Measurements from ENCODE around the gene LIN52.

LIN52 gene

DNA sequence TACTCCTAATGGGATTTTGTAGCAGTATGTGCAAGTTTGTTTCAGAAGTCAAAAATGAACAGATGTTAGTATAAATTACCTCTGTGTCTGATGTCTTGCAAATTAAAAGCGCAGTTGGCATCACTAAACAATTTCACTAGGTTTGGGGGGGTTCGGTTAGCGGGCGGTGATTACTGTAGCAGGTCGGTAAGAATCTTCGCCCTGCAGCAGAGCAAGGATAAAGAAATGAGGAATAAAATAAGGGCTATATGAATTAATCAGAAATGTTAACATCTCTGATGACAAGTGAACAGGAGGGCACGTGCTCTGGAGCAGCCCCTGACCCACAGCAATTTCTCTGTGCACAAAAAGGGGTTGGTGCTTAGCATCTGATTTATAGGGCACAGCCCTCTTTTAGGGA is 110.9 kb downstream of the LIN52 start:
- DNase-seq, result no peak

DNA sequence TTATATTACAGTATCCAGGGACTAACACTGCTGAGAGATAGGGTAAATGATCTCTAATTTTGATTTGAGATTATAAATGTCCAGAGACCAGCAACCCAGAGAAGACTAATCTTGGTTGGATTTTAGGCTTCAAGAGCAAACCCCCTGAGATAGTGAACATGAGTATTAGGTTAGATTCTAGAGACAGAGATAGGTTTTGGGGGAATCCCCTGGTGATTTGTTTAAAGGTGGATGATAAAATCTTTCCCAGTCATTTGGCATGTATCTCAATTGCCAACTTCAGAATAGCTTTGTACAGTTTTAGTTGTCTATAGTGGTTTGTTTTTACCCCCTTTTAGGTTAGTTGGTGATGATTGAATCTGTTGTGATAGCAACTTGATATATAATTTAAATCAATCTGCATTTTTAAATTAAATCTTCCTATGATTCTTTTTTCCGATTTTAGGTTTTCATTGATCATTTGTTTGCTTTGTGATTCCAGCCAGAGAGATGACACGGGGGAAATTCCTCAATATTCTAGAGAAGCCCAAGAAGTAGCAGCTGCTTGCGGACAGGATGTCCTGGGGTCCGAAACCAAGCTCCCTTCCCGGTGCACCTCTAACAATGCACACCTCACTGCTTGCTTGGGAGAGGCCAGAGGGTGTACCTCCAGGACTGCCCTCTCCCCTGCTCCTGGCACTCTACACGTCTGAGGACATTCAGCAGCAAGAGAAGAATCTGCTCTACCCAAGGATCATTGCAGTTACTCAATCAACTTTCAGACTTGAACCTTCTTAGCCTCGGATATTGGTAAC is 113.9 kb downstream of the LIN52 start:
- DNase-seq, result no peak

DNA sequence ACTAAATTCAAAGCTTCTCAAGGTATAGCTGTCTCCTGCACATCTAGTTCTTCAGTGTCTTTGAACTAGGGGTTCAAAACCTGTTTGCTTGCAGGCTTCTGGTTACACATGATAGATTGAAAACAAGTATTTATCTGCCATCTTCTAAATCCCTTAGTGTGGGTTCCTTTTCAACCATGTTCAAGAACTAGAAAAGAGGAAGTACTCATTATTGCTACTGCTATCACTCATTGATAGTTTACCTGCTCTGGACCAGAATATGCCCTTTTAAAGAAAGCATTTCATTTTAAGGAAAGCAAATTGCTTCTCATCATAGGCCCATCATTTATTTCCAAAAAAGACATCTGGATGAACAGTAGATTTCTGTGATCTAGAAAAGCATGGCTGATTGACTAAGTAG is 117.4 kb downstream of the LIN52 start:
- DNase-seq, result no peak

DNA sequence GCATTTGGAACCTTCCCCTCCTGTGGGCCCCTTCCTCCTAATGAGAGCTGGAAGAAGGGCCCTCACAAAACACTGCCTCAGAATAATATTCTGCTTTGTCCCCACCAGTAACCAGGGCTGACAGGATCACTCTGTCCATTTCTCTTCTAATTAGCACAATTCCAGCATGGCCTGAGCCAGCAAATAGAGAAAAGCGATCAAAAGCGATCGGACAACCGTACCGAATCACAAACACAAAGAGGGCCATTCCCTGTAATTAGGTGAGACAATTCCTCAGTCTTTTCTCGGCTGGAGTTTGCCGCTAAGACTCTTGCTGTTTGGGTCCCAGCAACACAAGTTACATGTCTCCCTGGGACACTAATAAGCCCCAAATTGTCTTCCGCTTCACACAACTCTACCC is 118.9 kb downstream of the LIN52 start:
- DNase-seq, result no peak

DNA sequence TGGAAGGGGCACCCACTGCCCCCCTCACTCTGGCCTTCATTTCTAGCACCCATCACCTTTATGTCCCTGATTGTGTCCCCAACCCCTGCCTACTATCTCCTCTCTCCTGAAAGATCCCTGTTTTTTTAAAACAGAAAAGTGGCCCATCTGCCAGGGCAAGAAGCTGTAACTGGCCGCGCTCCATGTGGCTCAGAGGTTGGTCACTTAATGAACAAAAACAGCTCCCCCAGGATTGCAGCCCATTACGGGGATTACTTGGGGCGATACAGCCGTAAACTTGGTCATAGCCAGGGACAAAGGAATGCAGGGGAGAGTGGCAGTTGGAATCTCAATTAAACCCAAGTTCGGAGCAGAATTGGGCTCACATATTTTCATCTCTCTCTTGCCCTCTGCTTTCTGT is 119.7 kb downstream of the LIN52 start:
- DNase-seq, result no peak

DNA sequence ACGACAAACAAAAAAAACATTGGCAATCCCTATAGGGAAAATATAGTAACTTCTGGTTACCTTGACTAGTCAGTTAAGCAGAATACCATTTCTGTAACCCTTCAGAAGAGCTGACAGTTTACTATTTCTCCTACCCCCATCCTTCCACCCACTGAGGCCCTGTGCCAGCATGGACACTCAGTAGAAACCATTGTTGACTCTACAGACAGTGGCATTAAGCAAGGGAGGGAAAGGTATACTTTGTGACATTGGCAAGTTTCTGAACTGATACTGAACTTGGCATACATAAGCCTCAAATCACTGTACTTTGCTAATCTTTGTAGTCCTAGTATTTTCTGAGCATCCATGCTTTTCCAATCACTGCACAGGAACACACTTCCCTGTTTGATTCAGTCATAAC is 121.1 kb downstream of the LIN52 start:
- DNase-seq, result no peak

DNA sequence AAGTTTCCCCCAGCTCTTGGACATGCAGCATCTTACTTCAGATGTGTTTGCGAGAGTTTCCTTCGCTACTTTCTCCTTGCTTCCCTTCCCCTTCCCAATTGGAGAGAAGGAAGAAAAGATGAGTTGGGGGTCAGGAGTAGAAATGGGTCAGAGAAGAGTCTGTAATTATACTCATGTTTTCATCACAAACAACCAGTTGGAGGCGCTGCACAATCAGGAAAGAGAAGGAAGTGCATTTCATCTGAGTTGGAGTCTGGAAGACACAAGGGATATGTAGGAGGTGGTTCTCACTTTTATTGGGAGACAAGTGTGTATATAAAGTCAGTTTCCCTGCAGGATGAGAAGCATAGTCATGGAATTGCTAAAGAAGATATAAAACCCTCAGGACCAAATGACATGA is 123.2 kb downstream of the LIN52 start:
- no peak for DNase-seq

DNA sequence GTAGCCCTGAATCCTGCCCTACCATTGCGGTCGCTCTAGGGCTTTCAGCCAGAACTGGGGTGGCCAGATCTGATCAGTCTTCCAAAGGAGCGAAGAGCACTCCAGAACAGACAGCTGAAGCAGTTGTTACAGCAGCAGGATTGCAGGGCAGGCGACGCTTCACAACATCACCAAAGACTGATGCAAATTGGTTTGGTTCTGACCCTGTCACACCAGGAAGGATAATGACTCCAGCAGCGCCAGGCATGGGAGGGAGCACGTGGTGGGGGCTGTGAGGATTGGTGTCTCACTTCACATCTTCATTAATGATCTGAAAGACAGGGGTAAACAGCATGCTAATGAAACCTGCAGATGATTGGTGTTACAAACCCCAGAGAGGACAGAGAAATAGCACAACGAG is 123.9 kb downstream of the LIN52 start:
- no peak for DNase-seq

DNA sequence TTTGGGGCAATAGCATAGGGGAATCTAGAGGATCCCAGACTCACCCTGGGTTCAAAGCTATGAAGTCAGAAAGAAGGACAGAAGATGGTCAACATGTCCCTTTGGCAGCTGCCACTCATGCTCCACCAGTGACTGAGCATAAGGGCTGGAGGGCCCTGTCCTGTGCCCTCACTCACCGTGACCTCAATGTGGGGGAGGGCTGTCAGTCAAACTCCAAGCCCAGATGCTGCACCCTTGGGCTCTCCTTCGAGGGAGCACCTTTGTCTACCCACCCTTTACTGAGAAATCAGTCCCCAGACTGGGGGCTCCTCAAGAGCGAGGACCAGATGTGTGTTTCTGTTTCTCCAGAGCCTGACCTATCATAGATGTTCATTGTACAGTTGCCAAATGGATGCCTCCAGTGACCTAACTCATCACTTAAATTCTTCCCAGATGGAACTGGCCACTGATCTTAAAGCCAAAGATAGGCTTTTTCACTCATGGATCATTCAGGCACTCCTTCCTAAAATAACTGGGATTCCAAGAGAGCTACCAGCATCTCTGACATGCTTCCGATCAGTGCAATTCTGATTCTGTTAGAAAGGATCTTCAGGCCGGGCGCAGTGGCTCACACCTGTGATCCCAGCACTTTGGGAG is 127.3 kb downstream of the LIN52 start:
- DNase-seq, result no peak

DNA sequence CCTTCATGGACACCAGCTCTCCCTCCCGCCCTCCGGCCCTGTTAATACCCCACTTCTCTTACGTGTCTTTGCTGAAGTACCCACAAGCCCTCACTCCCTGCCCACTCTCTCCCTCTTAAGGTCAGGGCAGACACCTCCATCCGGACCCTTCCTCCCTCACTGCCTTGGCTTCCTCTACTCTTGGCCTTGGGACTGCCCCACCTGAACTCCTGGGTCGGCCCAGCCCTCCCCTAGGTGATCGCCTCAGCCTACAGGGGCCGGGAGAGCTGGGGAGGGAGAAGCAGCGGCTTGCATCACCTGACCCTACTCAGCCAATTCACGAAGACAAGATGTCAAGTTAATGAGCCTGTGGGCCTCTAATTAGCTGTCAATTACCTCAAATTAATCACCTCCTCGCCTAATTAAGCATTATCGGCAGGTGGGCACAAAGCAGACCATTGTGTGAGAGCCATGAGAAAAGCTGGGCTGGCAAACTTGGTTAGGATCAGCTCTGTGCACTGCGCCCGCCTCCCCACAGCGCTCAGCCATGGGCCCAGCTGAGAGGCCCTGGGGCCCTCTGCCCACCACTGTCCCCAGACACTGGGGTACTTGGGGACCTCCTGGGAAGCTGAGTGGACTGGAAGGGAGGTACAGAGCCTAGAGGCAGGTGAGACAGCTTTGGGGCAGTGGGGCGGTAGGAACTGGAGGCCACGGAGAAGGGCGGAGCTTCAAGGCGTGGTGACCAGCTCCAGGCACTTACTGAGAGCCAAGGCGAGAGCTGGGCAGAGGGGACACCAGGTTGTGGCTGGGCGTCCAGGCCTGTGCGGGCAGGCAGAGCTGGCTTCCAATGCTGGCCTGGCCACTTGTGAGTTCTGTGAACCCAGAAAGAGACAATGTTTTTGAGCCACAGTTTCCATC is 129.4 kb downstream of the LIN52 start:
- DNase-seq, result no peak

DNA sequence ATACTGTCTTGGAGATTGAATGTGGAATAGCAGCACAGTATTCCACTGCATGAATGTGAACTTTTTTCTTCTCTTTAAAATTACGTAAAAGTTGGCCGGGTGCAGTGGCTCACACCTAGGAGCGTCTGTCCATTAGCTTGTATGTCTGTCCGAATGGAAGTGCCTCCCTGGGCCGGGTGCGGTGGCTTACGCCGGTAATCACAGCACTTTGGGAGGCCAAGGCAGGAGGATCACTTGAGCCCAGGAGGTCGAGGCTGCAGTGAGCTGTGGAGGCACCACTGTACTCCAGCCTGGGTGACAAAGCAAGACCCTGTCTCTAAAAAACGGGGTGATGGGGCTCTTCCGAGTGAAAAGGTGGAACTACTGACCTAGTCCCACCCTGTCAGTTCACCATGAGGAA is 131.9 kb downstream of the LIN52 start:
- DNase-seq, result no peak

DNA sequence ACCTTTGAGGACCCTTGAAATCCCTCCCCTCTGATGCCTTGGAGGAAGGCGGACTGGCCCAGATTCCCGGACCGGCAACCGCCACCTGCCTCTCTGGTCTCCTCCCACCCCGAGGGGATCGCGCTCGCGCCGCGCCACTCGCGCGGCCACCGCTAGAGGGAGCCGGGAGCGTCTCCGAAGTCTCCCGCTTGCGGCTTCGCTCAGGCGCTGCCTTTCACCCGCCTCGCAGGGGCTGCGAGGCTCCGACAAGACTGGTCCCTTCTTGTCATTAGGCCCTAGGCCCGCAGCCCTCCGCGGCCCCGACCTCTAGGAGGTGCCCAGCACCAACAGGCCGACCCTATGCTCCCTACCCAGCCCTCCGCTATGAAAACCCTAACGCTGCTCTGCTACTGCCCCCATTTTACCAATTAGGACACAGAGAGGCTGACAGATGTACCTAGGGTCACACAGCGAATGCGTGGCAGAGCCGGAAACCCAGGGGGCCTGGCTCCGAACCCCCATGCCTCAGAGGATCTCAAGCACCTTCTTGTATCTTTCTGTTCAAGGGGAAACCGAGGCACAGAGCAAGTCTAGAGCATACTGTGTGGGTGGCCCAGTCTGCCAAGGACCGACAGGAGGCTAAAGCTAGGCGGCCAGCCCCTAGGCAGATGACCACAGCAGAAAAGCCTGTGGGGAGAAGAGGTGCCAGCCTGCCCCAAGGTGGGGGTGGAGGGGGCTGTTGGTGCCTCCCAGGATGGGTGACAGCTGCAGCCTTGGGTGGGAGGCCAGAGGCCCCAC is 133.1 kb downstream of the LIN52 start:
- peak; percentile 67 for DNase-seq

DNA sequence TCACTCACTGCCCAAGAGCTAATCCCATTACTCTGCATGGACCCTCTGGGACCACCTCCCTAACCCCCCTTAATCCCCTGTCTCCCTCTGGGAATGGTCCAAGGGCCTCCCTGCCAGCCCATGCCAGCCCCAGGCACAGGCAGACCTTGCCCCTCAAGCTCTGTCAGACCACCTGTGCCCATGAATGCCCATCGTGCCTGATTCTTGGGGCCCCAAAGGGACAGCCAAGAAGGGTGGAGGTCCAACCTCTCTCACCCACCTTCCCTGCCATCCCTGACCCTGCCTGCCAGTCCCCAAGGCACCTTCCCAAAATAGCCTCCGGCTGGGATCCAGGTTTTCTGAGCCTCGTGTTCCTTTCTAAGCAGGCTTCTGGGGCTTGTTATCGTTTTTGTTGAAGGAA is 133.7 kb downstream of the LIN52 start:
- no peak for DNase-seq

DNA sequence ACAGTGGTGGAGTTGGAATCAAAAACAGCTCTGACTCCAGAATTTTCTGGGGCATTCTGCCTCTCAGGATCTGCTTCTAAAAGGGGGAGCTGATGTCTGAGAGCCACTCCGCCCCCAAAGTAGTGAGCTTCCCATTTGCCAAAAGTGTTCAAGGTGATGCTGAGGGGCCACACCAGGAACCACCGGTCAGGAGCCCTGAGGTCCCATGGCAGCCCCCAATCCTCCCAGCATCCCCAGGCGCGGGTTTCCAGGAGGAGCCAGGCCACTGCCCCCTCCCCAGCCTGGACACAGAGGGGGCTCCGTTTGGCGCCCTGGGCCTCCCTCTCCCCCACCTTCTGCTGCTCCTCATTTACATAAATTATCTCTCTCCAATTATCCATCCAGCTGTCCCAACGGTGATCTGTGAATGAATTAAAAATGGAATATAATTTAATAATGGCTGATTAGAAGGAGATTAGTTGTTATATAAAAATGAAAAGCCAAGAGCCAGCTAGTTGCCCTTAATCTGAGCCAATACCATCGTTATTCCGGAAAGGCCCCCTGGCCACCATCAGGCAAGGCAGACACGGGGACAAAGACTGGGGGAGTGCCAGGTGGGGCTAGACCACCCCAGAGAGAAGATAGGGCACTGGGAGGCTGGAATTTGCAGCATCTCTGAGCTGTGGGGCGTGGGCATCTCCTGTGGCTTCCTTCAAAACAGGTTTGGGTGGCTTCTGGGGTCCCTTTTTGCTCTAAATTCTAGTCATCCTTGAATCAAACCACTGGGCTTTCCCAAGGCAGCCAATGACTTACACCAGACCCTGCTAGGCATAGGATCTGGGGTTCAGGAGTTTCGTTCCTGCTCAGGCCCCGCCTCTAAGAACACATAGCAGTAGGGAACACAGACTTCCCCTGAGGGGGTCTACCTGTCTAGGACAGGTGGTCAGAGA is 134.8 kb downstream of the LIN52 start:
- no peak for DNase-seq

DNA sequence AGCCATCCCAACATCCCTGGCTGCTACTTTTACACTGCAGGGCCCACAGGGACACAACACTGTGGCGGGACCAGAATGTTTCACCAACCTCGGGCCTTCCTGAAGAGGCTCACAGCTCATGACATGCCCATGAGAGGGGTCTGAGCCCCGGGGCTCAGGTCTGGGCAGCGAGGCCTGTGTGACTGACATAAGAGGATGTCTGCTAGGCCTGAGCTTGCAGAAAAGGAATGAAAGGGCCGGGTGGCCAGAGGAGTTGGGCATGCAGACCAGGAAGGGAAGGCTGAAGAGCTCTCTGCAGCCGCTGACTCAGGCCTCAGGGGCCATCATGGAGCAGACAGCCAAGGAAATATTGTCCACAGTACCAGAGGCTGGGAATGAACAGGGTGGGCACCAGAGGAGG is 136.2 kb downstream of the LIN52 start:
- DNase-seq, result no peak

DNA sequence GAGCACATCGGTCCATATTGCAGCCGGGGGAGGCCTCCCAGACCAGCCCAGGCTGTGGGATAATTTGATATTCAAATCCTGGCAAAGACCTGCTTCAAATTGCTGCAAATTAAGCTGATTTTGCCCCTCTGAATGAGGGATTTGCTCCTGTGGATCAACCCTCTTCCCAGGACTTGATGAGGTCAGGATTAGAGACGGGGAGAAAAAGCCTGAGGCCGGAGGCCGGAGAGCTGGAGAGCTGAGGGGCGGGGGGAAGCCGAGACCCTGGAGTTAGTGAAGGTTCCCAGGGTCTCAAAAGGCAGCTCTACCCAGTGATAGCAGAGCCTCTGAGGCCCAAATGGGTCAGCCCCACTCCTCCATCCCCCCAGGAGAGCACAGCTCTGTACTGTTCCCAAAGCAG is 137.0 kb downstream of the LIN52 start:
- DNase-seq, result no peak

DNA sequence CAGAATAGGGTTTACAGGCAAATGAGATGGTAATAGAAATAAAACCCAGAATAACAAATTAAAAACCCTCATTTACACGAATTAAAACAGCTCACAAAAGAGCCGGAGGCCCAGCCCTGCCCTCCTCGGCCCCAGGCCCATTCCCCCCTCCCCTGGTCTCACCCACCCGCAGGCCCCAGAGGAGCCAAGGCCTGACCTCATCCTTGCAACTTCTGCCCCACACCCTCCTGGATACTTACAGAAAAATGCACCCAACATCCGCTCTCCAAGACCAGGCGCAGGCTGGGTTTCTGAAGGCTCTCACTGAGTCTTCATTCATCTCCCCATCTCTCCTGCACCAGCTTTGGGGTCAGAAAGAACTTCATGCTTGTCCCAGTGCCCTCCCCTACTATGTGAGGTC is 138.3 kb downstream of the LIN52 start:
- DNase-seq, result no peak

DNA sequence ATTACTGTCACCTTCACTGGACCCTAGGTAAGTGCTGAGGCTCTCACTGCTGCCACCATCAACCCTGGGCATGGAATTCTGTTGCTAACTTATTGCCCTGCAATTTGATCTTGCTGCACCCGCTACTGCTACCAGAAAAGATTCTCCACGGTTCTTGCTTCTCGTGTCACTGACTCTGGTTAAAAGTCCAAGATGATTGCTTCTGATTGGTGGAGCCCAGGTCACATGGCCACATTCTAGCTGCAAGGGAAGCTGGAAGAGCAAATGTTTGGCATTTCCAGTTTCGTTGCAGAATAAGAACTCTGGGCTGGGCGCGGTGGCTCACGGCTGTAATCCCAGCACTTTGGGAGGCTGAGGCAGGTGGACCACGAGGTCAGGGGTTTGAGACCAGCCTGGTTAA is 147.0 kb downstream of the LIN52 start:
- DNase-seq, result no peak

DNA sequence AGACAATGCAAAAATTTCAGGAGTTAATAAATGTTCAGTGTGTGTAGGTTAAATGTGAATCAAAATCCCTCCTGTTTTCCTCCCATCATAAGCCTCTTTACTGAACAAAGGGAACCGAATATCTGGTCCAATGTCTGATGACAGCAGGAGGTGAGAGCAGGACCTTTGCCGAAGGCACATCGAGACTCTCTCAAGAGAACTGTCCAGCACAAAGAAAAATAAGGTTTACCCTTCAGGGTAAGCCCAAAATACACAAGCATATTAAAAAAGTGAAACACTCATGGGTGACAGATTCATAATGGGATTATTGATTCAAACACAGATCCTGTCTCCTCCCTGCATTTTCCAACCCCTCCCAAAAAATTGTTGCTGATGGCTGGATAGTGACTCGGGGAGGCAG is 150.3 kb downstream of the LIN52 start:
- DNase-seq, result no peak

DNA sequence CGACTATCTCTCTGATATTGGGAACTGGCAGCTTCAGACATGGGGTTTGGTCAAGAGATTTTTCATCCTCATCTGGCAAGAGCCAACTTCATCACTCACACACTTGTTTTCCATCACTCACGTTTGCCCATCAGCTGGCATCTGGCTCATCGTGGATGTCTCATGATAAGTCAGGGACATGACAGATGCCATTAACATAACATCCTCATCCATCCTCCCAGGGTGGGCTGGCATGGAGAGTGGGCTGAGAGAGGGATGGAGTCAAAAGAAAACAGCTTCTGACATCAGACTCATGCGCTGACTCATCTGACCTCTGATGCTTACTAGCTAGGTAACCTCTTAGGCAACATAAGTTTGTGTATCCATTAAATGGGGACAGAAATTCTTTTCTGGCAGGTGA is 152.7 kb downstream of the LIN52 start:
- no peak for DNase-seq

DNA sequence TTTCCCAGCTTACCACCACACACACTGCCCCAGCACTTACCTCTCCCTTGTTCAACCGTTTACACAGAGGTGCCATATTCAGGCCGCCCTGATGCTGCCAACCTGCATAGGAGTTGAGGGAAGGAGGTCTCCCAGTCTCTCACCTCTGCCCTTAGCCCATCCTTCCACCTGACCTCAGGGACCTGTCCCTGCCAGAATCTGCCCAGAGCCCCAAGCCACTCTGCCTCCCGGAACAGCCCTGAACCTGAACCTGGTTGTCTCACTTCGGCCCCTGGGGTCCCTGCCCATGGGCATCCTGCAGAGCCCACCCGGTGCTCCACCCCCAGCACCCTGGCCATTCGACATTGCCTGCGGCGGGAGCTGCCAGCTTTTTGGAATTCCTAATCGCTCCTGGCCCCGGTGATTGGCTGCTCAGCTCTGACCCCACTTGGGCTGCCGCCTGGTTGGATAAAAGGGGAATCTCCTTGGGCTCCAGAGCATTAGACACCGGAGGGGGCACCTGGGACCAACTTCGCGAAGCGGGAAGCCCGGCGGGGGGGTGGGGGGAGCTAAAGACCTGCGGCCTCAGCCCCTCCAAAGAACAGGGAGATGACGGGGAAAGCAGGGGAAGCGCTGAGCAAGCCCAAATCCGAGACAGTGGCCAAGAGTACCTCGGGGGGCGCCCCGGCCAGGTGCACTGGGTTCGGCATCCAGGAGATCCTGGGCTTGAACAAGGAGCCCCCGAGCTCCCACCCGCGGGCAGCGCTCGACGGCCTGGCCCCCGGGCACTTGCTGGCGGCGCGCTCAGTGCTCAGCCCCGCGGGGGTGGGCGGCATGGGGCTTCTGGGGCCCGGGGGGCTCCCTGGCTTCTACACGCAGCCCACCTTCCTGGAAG is 154.5 kb downstream of the LIN52 start, which contains the start of gene VSX2:
VSX2 (plus strand) TSS at position 476 of the 874 bp plus-strand sequence; CDS start at position 589, 113 bp downstream.
- no peak for DNase-seq

Data from left hindlimb (tissue), 1 donor.